GM18505 (cell line): ENCODE measurements around the gene DNMT3B.

Experiments
- ATAC-seq: cut with Tn5 transposase; IDR thresholded peaks from one replicate; pipeline ENCODE4 v1.9.1; 2021; ENCODE audit not compliant: unreplicated experiment
- POLR2A ChIP-seq: IDR thresholded peaks from 4 replicates; pipeline ENCODE4 v1.6.1; 2011; ENCODE audit warnings: borderline replicate concordance; ENCODE audit not compliant: insufficient read depth, insufficient read length; ENCODE audit errors: extremely low read depth

Gene DNMT3B

GRCh38 chr20:32855387-32855786 lies 93.2 kb downstream of the DNMT3B start:
- no peak for TF ChIP-seq POLR2A
- no peak for ATAC-seq

- TF ChIP-seq POLR2A, result no peak
- no peak for ATAC-seq
Measured at GRCh38 chr20:32858189-32858588, 96.0 kb downstream of the DNMT3B start.
